NB4 (cell line): ENCODE data around the gene SCGN.

Experiments
- DNase-seq: peaks from one replicate; pipeline ENCODE4 v3.0.0; 2010; ENCODE audit warnings: low read depth
- H3K4me3 ChIP-seq: one replicate; pipeline ENCODE4 v1.5.1; 2011; ENCODE audit warnings: mild to moderate bottlenecking, low read depth, low read length, moderate library complexity
- CTCF ChIP-seq: IDR thresholded peaks from one replicate; pipeline ENCODE4 v1.5.1; 2012; ENCODE audit warnings: low read depth, low read length
- MAX ChIP-seq: IDR thresholded peaks from 2 replicates; pipeline ENCODE4 v1.6.1; 2011; ENCODE audit warnings: low read depth, low read length
- MYC ChIP-seq: IDR thresholded peaks from 2 replicates; pipeline ENCODE4 v1.6.1; 2011; ENCODE audit warnings: low read depth, low read length
- POLR2A ChIP-seq: IDR thresholded peaks from 2 replicates; pipeline ENCODE4 v1.6.1; 2011; ENCODE audit warnings: mild to moderate bottlenecking; ENCODE audit not compliant: insufficient read length; ENCODE audit errors: extremely low read depth

The SCGN gene

GRCh38 chr6:25652007-25652515, at the start of gene SCGN:
SCGN (plus strand) TSS chr6:25652215; CDS start chr6:25652404, 189 bp downstream.
- peak; percentile 13 for DNase-seq
- no peak within 1 kb of the TSS for H3K4me3 ChIP-seq
- TF ChIP-seq POLR2A, result no peak
- no peak for TF ChIP-seq MAX
- no peak for TF ChIP-seq MYC
- TF ChIP-seq CTCF, result no peak

GRCh38 chr6:25602674-25602982, 49.4 kb upstream of the SCGN start:
- DNase-seq, result no peak
- TF ChIP-seq MYC (no peak), CTCF (no peak), MAX (no peak), POLR2A (no peak)
- no peak overlapping the region for H3K4me3 ChIP-seq

- DNase-seq, result no peak
- no peak overlapping the region for H3K4me3 ChIP-seq
- no peak for TF ChIP-seq MYC
- no peak for TF ChIP-seq CTCF
- no peak for TF ChIP-seq POLR2A
- TF ChIP-seq MAX, result no peak
These were observed 48.8 kb upstream of the SCGN start for GRCh38 chr6:25603251-25603650.

GRCh38 chr6:25606151-25606550, 45.9 kb upstream of the SCGN start:
- no peak for DNase-seq
- TF ChIP-seq CTCF, result no peak
- TF ChIP-seq MYC, result no peak
- TF ChIP-seq POLR2A, result no peak
- no peak for TF ChIP-seq MAX
- no peak overlapping the region for H3K4me3 ChIP-seq

- H3K4me3 ChIP-seq, result no peak overlapping the region
- TF ChIP-seq MAX, result no peak
- TF ChIP-seq MYC, result no peak
- TF ChIP-seq CTCF, result no peak
- TF ChIP-seq POLR2A, result no peak
- no peak for DNase-seq
These were observed 43.3 kb upstream of the SCGN start for GRCh38 chr6:25608558-25609174.

GRCh38 chr6:25612666-25613065, 39.3 kb upstream of the SCGN start:
- no peak for TF ChIP-seq POLR2A
- TF ChIP-seq MAX, result no peak
- no peak for TF ChIP-seq CTCF
- TF ChIP-seq MYC, result no peak
- DNase-seq, result peak; percentile 36
- H3K4me3 ChIP-seq, result no peak overlapping the region
